ENCODE data around the gene RPS8. TPM values are rescaled to one million over a fixed set of nuclear protein-coding genes. Genes with fewer than 3 reads are reported as not detected.
"Not testable (repeated sequence)": the region's sequence is repeated elsewhere in the genome, so short reads cannot be mapped to it uniquely, and the experiment has no call there.

The RPS8 gene
- total RNA-seq, 1 donor from 2014 or later = 2,216 TPM

DNA sequence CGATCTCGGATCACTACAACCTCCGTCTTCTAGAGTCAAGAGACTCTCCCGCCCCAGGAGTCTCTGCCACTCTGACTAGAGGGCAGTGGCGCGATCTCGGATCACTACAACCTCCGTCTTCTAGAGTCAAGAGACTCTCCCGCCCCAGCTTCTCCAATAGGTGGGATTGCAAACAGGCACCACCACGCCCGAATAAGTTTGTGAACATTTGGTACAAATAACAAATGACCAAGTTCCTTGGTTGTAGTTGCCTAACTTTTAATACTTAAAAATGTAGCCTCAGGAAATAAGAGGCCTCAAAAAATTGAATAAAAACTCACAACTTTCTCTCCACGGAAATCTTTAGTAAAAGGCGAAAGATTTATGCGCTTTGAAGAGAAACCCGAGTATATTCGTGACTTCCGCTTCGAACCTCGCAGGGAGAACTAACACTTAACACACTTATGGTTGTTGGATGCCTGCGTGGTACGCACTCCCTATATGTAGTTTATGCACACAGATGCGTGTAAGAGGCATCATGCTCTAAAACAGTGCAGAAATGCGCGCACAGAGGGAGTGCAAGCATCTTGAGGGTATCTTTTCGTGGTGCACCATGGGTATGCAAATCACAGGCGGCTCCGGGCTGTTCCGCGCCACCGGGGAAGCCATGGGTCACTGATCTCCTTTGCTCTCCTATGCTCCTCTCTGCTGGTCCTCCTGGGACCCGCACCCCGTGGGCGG, 44.4 kb downstream of the RPS8 start:
- Mint-ChIP-seq H3K27me3 (ENCODE audit: low read depth) (no peaks in the 10 kb centered on the region), H3K4me1 (peaks cover 36% of the 10 kb centered on the region), H3K4me3 (peak overlapping the region; percentile 87), H3K36me3 (ENCODE audit: low read depth) (peaks cover 4% of the 10 kb centered on the region), H3K27ac (ENCODE audit: unreplicated experiment) (peak overlapping the region; percentile 100), H3K9me3 (no peaks in the 10 kb centered on the region)
- DNase-seq (ENCODE audit: low read depth, low spot score) = peak; percentile 72
- TF ChIP-seq, protein P1, sequence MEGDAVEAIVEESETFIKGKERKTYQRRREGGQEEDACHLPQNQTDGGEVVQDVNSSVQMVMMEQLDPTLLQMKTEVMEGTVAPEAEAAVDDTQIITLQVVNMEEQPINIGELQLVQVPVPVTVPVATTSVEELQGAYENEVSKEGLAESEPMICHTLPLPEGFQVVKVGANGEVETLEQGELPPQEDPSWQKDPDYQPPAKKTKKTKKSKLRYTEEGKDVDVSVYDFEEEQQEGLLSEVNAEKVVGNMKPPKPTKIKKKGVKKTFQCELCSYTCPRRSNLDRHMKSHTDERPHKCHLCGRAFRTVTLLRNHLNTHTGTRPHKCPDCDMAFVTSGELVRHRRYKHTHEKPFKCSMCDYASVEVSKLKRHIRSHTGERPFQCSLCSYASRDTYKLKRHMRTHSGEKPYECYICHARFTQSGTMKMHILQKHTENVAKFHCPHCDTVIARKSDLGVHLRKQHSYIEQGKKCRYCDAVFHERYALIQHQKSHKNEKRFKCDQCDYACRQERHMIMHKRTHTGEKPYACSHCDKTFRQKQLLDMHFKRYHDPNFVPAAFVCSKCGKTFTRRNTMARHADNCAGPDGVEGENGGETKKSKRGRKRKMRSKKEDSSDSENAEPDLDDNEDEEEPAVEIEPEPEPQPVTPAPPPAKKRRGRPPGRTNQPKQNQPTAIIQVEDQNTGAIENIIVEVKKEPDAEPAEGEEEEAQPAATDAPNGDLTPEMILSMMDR (conservative IDR thresholded peaks at IDR 0.05) = peak; percentile 22

DNA sequence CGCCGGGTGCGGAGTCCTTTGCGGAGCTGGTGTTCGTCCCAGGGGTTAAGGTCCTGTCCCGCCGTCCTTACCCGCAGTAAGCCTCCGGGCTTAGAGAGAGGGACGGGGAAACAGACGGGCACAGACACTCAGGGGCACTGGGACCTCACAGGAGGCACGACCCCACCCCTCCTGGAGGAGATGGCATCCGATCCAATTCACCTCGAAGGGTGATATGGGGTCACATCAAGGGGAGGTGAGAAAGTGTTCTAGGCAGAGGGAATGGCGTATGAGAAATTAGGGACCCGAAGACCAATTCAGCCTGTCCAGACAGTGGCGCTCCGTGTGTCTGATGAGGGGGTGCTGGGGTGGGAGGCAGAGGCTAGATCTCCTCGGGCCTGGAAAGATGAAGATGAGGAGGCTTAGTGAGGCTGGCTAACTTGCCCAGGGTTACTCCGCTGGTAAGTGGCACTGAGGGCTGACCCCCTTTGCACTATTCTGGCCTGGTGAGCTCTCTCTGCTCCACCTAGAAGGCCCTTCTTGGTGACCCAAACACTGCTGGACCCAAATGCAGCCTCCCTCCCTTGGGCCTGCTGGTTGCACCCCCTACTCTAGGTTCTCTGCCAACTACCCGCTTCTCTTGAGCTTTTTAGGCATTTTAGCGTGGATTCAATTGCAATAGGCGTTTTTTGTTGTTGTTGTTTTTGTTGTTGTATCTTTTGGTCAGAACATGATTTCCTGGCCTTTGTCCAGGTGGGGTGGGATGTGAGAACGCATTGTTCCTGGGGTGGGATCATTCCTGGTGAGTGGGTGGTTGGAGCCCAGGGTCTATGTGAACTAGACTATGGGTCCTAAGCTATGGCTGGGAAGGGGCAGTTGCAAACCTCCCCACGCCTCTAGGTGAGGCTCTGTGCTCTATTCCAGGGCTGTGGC, 45.2 kb downstream of the RPS8 start:
- no peak for DNase-seq (ENCODE audit: low read depth, low spot score)
- Mint-ChIP-seq H3K4me3 (peak overlapping the region; percentile 87), H3K27ac (ENCODE audit: unreplicated experiment) (peak overlapping the region; percentile 100), H3K36me3 (ENCODE audit: low read depth) (no peaks in the 10 kb centered on the region), H3K4me1 (peaks cover 31% of the 10 kb centered on the region), H3K9me3 (no peaks in the 10 kb centered on the region), H3K27me3 (ENCODE audit: low read depth) (no peaks in the 10 kb centered on the region)
- TF ChIP-seq, protein P1 (conservative IDR thresholded peaks at IDR 0.05) = no peak

DNA sequence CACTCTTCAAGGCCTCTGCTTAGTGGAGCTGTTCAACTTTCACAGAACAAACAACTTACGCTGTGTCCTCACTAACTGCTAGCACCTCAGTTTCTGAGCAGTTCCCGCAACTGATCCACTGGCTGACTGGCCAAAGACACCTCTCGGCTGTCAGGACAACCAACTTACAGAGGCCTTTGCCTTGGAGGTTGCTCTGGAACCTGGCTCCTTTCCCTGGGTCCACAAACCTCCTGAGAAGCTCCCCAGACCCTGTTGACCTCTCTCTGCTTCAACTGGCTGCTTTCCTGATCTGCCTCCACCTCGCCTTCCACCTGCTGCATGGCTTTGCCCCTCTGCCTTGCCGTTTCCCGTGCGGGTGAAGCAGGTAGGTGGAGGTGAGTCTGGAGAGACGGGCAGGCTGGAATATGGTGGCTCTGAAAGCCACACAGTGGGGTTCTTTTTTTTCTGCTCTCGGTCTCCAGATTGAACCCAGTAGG, 45.9 kb downstream of the RPS8 start:
- Mint-ChIP-seq H3K36me3 (ENCODE audit: low read depth) (no peaks in the 10 kb centered on the region), H3K4me3 (peak overlapping the region; percentile 87), H3K27me3 (ENCODE audit: low read depth) (no peaks in the 10 kb centered on the region), H3K27ac (ENCODE audit: unreplicated experiment) (no peak overlapping the region), H3K9me3 (no peaks in the 10 kb centered on the region), H3K4me1 (peaks cover 31% of the 10 kb centered on the region)
- TF ChIP-seq, protein P1 (conservative IDR thresholded peaks at IDR 0.05) = no peak
- no peak for DNase-seq (ENCODE audit: low read depth, low spot score)

DNA sequence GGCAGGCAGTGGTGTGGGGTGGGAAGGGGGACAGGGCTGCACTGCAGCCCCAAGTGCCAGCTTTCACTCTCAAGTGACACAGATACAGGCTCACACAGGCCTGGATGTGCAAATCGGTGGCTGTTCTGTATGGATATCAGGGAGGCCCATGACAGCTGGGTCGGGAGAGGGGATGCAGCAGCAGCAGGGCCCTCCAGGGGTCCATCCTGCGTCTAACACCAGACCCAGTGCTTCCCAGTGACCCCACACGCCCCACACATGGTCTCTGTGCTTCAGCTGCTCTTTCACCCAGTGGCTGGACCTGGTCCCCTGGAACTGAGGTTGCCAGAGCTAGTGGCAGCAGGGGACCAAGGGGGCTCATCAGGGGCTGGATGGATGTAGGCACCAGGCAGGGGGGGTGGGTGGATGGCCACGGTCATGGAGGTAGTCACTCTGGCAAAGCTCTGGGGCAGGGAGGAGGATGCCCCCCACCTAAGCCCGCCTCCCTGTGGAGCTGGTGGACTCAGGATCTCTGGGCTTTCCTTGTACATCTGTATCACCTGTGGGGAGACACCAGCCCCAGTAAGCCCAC, 46.9 kb downstream of the RPS8 start:
- H3K27ac Mint-ChIP-seq (ENCODE audit: unreplicated experiment) = no peak overlapping the region
- no peaks in the 10 kb centered on the region for H3K36me3 Mint-ChIP-seq (ENCODE audit: low read depth)
- DNase-seq (ENCODE audit: low read depth, low spot score) = no peak
- H3K4me1 Mint-ChIP-seq = peaks cover 30% of the 10 kb centered on the region
- H3K27me3 Mint-ChIP-seq (ENCODE audit: low read depth) = no peaks in the 10 kb centered on the region
- no peak overlapping the region for H3K4me3 Mint-ChIP-seq
- H3K9me3 Mint-ChIP-seq = no peaks in the 10 kb centered on the region
- TF ChIP-seq, protein P1 (conservative IDR thresholded peaks at IDR 0.05) = no peak

DNA sequence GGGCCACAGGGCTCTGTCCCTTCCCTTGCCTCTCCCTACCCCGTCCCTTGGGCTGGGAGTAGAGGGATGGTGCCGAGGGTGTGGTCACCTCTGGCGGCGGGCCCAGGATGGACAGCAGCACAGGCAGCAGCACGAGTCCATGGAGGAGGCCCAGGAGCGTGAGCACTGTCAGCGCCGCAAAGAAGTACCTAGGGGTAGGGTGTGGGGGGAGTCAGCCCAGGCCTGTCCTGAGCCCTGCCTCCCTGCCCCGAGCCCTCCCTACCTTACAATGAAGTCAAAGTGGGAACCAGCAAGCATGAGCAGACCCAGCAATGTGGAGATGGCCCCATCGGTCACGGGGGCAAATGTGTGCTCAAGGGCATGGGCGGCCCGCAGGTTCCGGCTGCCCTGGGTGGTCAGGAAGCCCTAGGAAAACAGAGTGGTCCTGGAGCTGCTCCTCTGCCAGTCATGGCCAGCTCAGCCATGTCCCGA, 47.7 kb downstream of the RPS8 start:
- Mint-ChIP-seq H3K9me3 (no peaks in the 10 kb centered on the region), H3K4me3 (no peak overlapping the region), H3K4me1 (peaks cover 24% of the 10 kb centered on the region), H3K27me3 (ENCODE audit: low read depth) (no peaks in the 10 kb centered on the region), H3K27ac (ENCODE audit: unreplicated experiment) (no peak overlapping the region), H3K36me3 (ENCODE audit: low read depth) (no peaks in the 10 kb centered on the region)
- DNase-seq (ENCODE audit: low read depth, low spot score) = no peak
- TF ChIP-seq, protein P1 (conservative IDR thresholded peaks at IDR 0.05) = no peak

DNA sequence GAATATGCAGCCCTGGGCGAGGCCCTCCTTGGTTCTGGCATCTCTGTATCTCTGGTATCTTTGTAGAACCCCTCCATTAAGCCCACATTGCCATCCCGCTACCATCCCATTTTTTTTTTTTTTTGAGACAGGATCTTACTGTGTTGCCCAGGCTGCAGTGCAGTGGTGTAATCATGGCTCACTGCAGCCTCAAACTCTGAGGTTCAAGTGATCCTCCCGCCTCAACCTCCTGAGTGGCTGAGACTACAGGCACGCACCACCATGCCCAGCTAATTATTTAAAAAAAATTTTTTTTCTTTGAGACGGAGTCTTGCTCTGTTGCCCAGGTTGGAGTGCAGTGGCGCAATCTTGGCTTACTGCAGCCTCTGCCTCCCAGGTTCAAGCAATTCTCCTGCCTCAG, 49.1 kb downstream of the RPS8 start:
- H3K4me3 Mint-ChIP-seq; H3K9me3 Mint-ChIP-seq; H3K27me3 Mint-ChIP-seq (ENCODE audit: low read depth); H3K27ac Mint-ChIP-seq (ENCODE audit: unreplicated experiment); H3K36me3 Mint-ChIP-seq (ENCODE audit: low read depth); DNase-seq (ENCODE audit: low read depth, low spot score): not testable (repeated sequence)
- H3K4me1 Mint-ChIP-seq = peaks cover 17% of the 10 kb centered on the region

All from neural crest cell (in vitro differentiated cells).